Progenitor cell of endocrine pancreas (in vitro differentiated cells): Measurements from ENCODE around the gene PSMD4. TPM values are rescaled to one million over a fixed set of nuclear protein-coding genes. Genes with fewer than 3 reads are reported as not detected.
"Not testable (repeated sequence)": the region's sequence is repeated elsewhere in the genome, so short reads cannot be mapped to it uniquely, and the experiment has no call there.

Source experiments
- DNase-seq: peaks from one replicate; pipeline ENCODE4 v3.0.0; 2021; ENCODE audit warnings: low spot score; ENCODE audit not compliant: unreplicated experiment
- H3K27ac Mint-ChIP-seq: 2 replicates; pipeline ENCODE4 v1.8.0; 2021; ENCODE audit warnings: mild to moderate bottlenecking, moderate library complexity, mixed read lengths
- H3K27me3 Mint-ChIP-seq: 2 replicates; pipeline ENCODE4 v1.8.0; 2021; ENCODE audit warnings: mixed read lengths
- H3K36me3 Mint-ChIP-seq: 2 replicates; pipeline ENCODE4 v1.8.0; 2022; ENCODE audit warnings: mixed read lengths; ENCODE audit not compliant: insufficient read depth
- H3K4me1 Mint-ChIP-seq: 2 replicates; pipeline ENCODE4 v1.8.0; 2021; ENCODE audit warnings: low read depth, mixed read lengths
- H3K4me3 Mint-ChIP-seq: 2 replicates; pipeline ENCODE4 v1.8.0; 2021; ENCODE audit warnings: low read depth, mild to moderate bottlenecking, moderate library complexity, mixed read lengths
- H3K9me3 Mint-ChIP-seq: 2 replicates; pipeline ENCODE4 v1.8.0; 2021; ENCODE audit warnings: low read depth, mixed read lengths
- long read RNA-seq: library from polyadenylated mRNA; unstranded; transcript quantifications from one replicate; pipeline ENCODE4 v2.0.0, GENCODE V29; 2020
- total RNA-seq: library from RNA; stranded (reverse); gene quantifications from 2 replicates; pipeline ENCODE4 v1.2.1, GENCODE V29; 2021
- TF ChIP-seq, protein P1 (sequence below): fragments of 200-600 bp; sonication (generic); IDR thresholded peaks from one replicate; pipeline ENCODE4 v1.5.0; 2021; ENCODE audit warnings: antibody characterized with exemption, mild to moderate bottlenecking; ENCODE audit not compliant: unreplicated experiment

The PSMD4 gene
- 163 and 177 TPM in 2 replicates for total RNA-seq
- long read RNA-seq, transcript PSMD4-201 (10 exons, 1,333 nt) = minor isoform, 22 of 367 reads
- long read RNA-seq, transcript PSMD4-202 (10 exons, 1,350 nt) = major isoform, 293 of 367 reads
- long read RNA-seq, partial matches to known transcripts = 7 of 367 reads
- long read RNA-seq, other reads (novel, unspliced or antisense) = 42 of 367 reads

DNA sequence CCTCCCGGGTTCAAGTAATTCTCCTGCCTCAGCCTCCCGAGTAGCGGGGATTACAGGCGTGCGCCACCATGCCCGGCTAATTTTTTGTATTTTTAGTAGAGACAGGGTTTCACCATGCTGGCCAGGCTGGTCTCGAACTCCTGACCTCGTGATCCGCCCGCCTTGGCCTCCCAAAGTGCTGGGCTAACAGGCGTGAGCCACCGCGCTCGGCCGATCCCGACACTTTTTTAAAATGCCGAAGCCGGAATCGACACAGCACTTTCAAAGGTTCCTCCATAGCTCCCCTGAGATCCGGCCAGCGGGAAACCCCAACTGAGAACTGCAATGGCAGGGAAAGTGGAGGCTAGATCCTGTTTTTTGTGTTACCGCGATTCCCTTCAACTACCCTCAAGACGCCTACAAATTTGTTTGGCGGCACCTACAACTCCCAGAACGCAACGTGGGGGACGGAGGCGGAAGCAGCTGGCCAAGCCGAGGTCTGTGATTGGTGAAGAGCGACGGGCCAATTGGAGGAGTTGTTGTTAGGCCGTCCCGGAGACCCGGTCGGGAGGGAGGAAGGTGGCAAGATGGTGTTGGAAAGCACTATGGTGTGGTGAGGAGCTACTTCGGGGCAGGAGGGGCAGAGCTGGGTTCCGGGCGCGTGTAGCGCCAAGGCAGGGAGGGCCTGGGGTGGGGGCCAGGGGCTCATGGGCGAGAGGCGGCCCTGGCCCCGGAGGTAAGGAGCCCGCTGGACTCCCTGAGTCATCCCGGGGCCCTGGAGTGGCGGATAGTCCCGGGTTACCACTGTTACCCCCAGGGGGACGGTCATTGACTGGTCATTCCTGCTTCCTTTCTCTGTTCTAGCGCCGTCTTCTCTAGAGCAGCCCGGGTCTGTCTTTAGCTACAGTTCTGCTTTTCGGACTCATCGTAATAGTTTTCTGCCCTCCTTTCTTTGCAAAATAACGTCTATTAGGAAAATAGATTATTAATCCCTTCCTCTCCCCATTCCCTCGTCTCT lies at the start of gene PSMD4:
TSS of gene PSMD4 (plus strand) at position 518 of the 997 bp plus-strand sequence. CDS start at position 567, 49 bp downstream.
- TF ChIP-seq, protein P1, sequence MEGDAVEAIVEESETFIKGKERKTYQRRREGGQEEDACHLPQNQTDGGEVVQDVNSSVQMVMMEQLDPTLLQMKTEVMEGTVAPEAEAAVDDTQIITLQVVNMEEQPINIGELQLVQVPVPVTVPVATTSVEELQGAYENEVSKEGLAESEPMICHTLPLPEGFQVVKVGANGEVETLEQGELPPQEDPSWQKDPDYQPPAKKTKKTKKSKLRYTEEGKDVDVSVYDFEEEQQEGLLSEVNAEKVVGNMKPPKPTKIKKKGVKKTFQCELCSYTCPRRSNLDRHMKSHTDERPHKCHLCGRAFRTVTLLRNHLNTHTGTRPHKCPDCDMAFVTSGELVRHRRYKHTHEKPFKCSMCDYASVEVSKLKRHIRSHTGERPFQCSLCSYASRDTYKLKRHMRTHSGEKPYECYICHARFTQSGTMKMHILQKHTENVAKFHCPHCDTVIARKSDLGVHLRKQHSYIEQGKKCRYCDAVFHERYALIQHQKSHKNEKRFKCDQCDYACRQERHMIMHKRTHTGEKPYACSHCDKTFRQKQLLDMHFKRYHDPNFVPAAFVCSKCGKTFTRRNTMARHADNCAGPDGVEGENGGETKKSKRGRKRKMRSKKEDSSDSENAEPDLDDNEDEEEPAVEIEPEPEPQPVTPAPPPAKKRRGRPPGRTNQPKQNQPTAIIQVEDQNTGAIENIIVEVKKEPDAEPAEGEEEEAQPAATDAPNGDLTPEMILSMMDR = no peak
- Mint-ChIP-seq H3K9me3 (no peaks in the 10 kb centered on the region), H3K27ac (peak within 1 kb of the TSS; percentile 93), H3K4me3 (peak within 1 kb of the TSS; percentile 80), H3K4me1 (peaks cover 17% of the 10 kb centered on the region), H3K27me3 (no peaks in the 10 kb centered on the region), H3K36me3 (peaks cover 7% of the 10 kb centered on the region)
- peak; percentile 77 for DNase-seq

DNA sequence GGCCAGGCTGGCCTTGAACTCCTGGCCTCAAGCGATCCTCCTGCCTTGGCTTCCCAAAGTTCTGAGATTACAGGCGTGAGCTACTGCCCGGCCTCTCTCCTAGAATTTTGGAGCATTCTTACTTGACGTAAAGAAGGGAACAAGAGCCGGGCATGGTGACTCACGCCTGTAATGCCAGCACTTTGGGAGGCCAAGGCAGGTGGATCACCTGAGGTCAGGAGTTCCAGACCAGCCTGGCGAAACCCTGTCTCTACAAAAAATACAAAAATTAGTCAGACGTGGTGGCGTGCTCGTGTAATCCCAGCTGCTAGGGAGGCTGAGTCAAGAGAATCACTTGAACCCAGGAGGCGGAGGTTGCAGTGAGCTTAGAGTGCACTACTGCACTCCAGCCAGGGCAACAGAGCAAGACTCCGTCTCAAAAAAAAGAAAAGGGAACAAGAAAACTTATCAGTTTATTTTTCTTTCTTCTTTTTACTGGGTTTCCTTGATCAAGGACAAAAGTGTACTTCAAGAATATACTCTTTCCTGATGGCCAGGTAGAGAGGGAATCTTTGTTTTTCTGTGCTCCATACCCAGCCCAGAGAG lies 49.1 kb upstream of the PSMD4 start:
- H3K27ac Mint-ChIP-seq, H3K9me3 Mint-ChIP-seq, H3K4me1 Mint-ChIP-seq, H3K27me3 Mint-ChIP-seq, DNase-seq, H3K4me3 Mint-ChIP-seq: not testable (repeated sequence)
- H3K36me3 Mint-ChIP-seq = peaks cover 16% of the 10 kb centered on the region

DNA sequence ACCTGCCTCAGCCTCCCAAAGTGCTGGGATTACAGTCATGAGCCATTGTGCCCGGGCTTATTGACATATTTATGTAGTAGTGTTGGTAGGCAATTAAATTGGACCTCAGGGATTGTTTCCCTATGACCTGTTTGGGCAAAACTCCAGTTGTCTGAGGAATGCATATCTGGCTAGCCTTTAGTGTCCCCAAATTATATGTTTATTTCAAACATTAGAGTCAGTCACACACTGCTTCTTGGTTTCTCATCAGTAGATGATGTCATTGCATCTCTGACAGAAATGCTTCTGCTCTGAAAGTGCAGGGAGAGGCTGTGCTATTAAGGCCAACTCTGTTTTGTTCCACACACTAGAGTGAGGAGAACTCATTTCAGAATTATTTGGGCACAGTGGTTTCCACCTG lies 43.7 kb upstream of the PSMD4 start:
- Mint-ChIP-seq H3K27ac (peak overlapping the region; percentile 24), H3K36me3 (peaks cover 21% of the 10 kb centered on the region), H3K27me3 (no peaks in the 10 kb centered on the region), H3K9me3 (no peaks in the 10 kb centered on the region), H3K4me3 (no peak overlapping the region), H3K4me1 (peaks cover 7% of the 10 kb centered on the region)
- TF ChIP-seq, protein P1 = no peak
- DNase-seq = no peak

DNA sequence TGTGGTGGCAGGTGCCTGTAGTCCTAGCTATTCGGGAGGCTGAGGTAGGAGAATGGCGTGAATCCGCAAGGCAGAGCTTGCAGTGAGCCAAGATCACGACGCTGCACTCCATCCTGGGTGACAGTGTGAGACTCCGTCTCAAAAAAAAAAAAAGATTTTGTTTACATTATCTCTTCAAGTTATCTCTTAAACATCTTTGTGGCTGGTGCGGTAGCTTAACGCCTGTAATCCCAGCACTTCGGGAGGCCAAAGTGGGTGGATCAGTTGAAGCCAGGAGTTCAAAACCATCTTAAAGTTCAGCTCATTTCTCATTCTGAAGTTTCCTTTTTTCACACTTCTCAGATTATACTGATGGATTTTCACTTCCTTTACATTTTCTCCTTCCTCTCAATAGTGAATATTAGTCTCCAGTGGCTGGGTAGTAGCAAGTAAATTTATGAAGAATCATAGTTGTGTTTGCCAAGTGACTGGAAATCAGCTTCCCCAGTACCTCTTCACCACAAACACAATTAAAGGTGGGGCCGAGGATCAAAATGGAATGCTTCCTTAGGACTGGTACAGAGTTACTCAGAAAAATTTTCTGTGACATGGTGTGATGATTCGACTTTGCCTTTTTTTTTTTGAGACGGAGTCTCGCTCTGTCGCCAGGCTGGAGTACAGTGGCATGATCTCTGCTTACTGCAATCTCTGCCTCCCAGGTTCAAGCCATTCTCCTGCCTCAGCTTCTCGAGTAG lies 42.4 kb upstream of the PSMD4 start:
- Mint-ChIP-seq H3K9me3 (no peaks in the 10 kb centered on the region), H3K27ac (peak overlapping the region; percentile 94), H3K4me3 (no peak overlapping the region), H3K27me3 (no peaks in the 10 kb centered on the region), H3K4me1 (peaks cover 10% of the 10 kb centered on the region), H3K36me3 (peaks cover 18% of the 10 kb centered on the region)
- TF ChIP-seq, protein P1 = no peak
- DNase-seq = no peak

DNA sequence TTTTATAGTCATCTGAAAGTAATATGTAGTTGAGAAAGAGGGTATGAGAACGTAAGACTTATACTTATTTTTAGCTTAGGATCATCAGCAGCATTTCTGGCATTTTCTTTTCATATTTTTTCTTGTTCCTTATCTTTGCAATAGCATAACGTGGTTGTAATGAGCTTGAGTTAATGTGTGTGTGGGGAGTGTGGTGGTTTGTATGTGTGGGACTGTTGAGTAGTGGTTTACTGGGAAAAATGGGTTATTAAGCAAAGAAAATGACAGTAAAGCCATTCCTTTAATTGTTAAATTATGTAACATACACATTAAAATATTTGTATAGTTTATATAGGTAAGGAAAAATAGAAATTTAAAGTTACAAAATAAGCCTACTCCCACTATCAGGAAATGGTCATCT lies 41.0 kb upstream of the PSMD4 start:
- peaks cover 10% of the 10 kb centered on the region for H3K4me1 Mint-ChIP-seq
- no peaks in the 10 kb centered on the region for H3K9me3 Mint-ChIP-seq
- peak overlapping the region; percentile 78 for H3K27ac Mint-ChIP-seq
- TF ChIP-seq, protein P1 = no peak
- H3K27me3 Mint-ChIP-seq = no peaks in the 10 kb centered on the region
- peaks cover 15% of the 10 kb centered on the region for H3K36me3 Mint-ChIP-seq
- no peak for DNase-seq
- no peak overlapping the region for H3K4me3 Mint-ChIP-seq
